Posterior vena cava (tissue), 2 donors: ENCODE measurements around the gene CREG1. TPM values are rescaled to one million over a fixed set of nuclear protein-coding genes. Genes with fewer than 3 reads are reported as not detected.

ENCODE experiments used
- DNase-seq: peaks from one replicate; pipeline ENCODE4 v3.0.0-alpha.2; 2020; ENCODE audit warnings: low spot score
- intact Hi-C, 2 donors: fragments of 100-400 bp; cut with DNase I; formaldehyde crosslinking; loops; one replicate each; pipeline versions ENCODE4 v1.14.1 to v1.14.2; 2022 to 2023
- total RNA-seq, 2 donors: library from RNA; stranded (reverse); fragmentation: NEBNext Ultra II Directional; extraction: Animal tissue kit (Norgen Biotek cat#: 25700); gene quantifications; one replicate each; pipeline ENCODE4 v1.2.1, GENCODE V29; 2021
- donor health status: DM: yes; HTN: yes; CAD: no.
- donor health status: DM: yes; HTN: yes; CAD: no.

CREG1 gene
- total RNA-seq, 2 donors from 2014 or later = 105 to 138 TPM

DNA sequence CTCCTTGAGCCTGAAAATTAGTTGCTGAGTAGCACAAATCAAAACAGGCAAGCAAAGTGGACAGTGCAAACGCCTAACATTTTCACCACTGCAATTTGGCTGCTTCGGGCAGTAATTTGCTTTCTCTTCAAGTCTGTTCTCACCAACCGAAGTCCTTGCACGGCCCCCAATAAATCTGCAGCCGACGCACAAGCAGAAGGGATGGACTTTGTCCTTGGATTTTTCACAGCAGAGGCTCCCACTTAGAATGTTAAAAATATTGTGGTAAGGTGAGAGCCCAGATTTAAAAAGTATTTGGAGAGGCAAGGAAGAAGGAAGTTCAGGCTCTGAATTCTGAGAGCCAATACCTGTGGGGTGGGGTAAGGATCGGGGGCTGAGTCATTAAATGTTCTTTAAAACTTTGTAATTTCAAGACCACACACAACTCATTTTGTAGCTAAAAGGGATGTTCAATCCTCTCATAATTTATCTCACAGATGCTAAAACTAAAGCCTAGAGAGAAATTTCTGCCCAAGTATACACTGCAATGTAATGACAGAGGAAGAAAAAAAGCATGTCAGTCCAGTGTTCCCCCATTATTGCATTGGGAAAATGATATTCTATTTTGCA lies 41.4 kb downstream of the CREG1 start:
- DNase-seq = no peak
- intact Hi-C loops = no loop called here

DNA sequence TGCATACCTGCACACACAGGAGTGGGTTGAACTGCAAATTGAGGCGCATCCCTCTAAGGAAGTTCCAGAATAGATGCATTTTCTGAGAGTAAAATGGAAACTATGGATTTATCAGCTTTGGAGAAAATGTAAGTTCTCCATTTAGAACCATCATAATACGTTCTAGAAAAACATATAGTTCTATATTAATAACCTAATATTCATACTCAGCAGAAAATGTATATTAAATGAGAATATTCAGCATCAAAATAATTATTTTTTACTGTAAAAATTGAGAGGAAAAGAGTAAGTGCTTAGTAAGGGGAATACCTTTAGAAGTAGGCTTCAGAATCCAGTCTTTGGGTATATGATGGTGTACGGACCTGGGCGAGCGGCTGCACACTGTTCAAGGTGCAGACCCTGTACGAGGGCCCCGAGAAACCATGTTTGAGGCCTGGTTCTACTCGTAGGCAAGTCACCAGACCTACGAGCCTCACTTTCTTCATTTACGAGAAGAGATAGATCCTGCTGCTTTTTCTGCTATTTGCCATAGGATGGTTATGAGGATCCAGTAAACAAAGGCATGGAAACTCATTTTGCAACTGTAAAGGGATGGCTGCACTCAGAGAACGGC lies 42.1 kb downstream of the CREG1 start:
- intact Hi-C loops = no loop called here
- no peak for DNase-seq

- intact Hi-C loops = no loop called here
- no peak for DNase-seq
Observed at GRCh38 chr1:167510881-167511280, 42.7 kb downstream of the CREG1 start.

- intact Hi-C loops = no loop called here
- no peak for DNase-seq
Observed at GRCh38 chr1:167510244-167510643, 43.3 kb downstream of the CREG1 start.

DNA sequence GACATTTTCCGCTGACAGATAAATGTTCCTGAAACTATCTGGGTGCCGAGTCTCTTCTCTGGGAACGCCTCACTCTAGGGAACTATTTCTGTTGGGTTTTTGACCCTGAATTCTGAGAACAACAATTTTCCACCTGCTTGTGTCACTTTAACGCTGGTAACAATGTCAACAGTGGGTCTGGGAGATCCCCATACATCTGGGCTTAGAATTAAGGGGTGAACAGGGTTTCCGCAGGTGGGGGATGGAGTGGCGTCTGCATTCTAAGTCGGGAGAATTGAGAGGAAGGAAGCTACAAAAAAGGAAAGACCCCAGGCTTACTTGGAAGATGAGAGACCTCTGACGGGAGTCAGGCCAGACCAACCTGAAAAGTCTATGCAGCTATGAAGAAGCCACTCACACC lies 44.0 kb downstream of the CREG1 start:
- intact Hi-C loops = no loop called here
- no peak for DNase-seq

DNA sequence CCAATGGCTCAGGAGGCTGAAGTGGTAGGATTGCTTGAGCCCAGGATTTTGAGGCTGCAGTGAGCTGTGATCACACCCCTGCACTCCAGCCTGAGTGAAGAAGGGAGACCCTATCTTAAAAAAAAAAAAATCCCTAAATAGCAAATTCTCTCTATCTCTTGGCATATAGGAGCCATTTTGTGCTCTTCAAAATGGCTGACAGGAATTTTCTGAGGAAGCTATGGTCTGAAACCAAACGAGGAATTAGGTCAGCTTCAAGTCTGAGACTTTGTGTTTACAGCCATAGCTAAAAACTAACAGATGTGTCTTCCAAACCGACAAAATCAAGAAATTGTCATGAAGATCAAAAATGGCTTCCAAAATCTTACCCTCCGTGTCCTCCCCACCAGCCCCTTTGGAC lies 45.8 kb downstream of the CREG1 start:
- intact Hi-C loops = no loop called here
- no peak for DNase-seq

- intact Hi-C loops = no loop called here
Observed at GRCh38 chr1:167504467-167504827, 49.1 kb downstream of the CREG1 start.

GRCh38 chr1:167503626-167504466 lies 49.7 kb downstream of the CREG1 start:
- DNase-seq = no peak
- intact Hi-C loops = no loop called here

More at GRCh38 chr1:167504467-167504827, 49.1 kb downstream of the CREG1 start:
- DNase-seq = no peak

DNA sequence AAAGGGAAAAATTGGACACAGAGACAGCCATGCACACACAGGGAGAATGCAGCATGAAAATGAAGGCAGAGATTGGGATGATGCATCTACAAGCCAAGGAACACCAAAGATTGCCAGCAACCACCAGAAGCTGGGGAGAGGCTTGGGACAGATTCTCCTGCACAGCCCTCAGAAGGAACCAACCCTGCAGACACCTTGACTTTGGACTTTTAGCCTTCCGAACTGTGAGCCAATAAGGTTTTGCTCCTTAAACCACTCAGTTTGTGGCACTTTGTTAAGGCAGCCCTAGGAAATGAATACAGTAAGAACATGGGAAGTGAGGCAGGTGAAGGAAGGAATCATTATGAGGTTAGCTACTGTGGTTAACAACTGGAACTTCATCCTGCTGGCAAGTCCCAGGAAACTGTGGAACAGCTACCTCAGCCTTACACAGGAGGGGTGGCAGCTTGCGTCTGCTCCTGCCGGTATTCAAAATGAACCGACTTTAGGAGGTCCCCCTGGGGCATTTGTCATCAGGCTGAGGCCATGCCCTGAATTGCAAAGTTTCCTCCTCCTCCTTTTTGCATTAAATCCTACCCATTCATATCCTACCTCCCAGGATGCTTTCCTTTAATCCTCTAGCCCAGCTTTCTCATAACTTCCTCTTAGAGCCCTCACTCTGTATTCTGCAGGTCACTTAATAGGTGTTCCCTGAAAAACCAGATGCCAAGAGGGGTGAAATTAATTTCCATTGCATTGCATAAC lies 50.7 kb downstream of the CREG1 start:
- DNase-seq = no peak
- intact Hi-C loops = no loop called here

DNA sequence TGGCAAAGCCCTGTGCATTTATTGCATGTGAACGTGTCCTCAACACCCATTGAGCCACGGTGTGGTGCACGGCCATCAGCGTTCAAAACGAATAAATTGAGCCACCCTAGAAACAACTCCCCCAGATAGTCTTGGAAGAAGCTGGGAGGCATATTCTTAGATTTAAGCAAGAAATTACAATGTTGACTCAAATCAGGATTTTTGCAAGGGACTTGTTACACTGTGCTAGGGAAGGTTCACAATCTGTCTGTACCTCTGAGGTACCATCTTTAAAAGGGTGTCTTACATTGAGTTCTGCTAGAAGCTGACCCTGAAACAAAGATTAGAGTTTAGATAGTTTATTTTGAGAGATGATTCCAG lies 51.4 kb downstream of the CREG1 start:
- intact Hi-C loops = no loop called here
- no peak for DNase-seq

DNA sequence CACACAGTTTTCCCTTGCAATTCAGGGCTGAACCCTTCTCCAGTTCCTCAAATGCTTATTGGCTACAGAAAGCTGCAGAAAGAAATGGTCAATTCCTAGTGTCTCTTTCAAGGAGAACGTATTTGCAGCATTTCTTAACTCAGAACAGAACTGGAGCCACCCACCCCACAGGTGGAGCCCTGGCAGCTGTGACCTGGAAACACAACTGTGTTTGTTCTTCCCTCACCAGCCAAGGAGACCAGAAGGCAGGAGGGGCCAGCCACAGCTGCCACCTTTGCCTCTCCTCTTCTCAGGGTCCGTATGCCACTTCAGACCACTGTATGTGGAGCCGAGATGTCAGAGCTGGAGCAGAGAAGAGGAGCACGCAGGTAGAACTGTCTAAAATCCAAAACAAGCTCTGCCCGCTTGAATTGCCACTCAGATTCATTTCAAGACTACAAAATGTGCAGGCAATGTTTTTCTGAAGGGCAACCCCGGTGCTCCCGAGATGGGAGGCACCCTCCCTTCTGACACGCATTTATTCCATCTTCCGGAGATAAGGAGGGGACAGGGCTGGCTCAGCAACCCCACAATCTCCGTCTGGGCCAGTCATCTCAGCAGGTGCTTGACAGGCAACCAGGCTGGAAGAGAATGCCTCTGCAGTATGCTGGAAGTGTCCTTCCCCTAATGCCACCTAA lies 51.9 kb downstream of the CREG1 start:
- DNase-seq = no peak

GRCh38 chr1:167500283-167500860 lies 53.2 kb downstream of the CREG1 start:
- intact Hi-C loops = no loop called here
- DNase-seq = no peak

More for the DNA sequence above, 51.9 kb downstream of the CREG1 start:
- intact Hi-C loops = no loop called here

- intact Hi-C loops = no loop called here
- no peak for DNase-seq
Observed at GRCh38 chr1:167499664-167500101, 53.9 kb downstream of the CREG1 start.

GRCh38 chr1:167499106-167499505 lies 54.5 kb downstream of the CREG1 start:
- intact Hi-C loops = no loop called here
- DNase-seq = no peak

- intact Hi-C loops = no loop called here
Observed at GRCh38 chr1:167496797-167497619, 56.6 kb downstream of the CREG1 start.

GRCh38 chr1:167493372-167493771 lies 60.2 kb downstream of the CREG1 start:
- intact Hi-C loops = no loop called here
- no peak for DNase-seq

More at GRCh38 chr1:167496797-167497619, 56.6 kb downstream of the CREG1 start:
- no peak for DNase-seq

GRCh38 chr1:167492481-167492910 lies 61.1 kb downstream of the CREG1 start:
- intact Hi-C loops = no loop called here
- DNase-seq = no peak
